Measurements from ENCODE around the gene CARD18. TPM values are rescaled to one million over a fixed set of nuclear protein-coding genes. Genes with fewer than 3 reads are reported as not detected.

The CARD18 gene
- total and polyA plus RNA-seq, 2 donors from 2014 or later = not detected

GRCh38 chr11:105155679-105156078 lies 16.1 kb upstream of the CARD18 start:
- Histone ChIP-seq H3K9ac (ENCODE audit: low read length in 3 of 3) (no peak overlapping the region), H3K36me3 (ENCODE audit: control insufficient read depth in 2 of 3, insufficient read depth in 3 of 3, low read length in 3 of 3) (no peaks in the 10 kb centered on the region), H3K27me3 (ENCODE audit: control insufficient read depth, insufficient read depth, low read length) (no peaks in the 10 kb centered on the region), H3K4me3 (ENCODE audit: low read length in 3 of 3) (no peak overlapping the region), H3K9me3 (ENCODE audit: control insufficient read depth in 2 of 3, insufficient read depth in 1 of 3, low read length in 3 of 3) (no peaks in the 10 kb centered on the region), H3K27ac (ENCODE audit: low read depth in 2 of 2, low read length in 2 of 2) (no peak overlapping the region), H3K4me1 (ENCODE audit: control insufficient read depth in 2 of 3, insufficient read depth in 2 of 3, low read depth in 1 of 3, low read length in 3 of 3) (no peaks in the 10 kb centered on the region)
- intact Hi-C loops (cut with DNase I) = no loop called here
- FAIRE-seq = no peak
- TF ChIP-seq CTCF (IDR thresholded peaks at IDR 0.05; ENCODE audit: borderline replicate concordance, extremely low read depth, insufficient read depth) = no peak
- DNase-seq = no peak

- no peaks in the 10 kb centered on the region for H3K9me3 ChIP-seq (ENCODE audit: control insufficient read depth in 2 of 3, insufficient read depth in 1 of 3, low read length in 3 of 3)
- FAIRE-seq = no peak
- no peaks in the 10 kb centered on the region for H3K36me3 ChIP-seq (ENCODE audit: control insufficient read depth in 2 of 3, insufficient read depth in 3 of 3, low read length in 3 of 3)
- intact Hi-C loops (cut with DNase I) = no loop called here
- H3K27me3 ChIP-seq (ENCODE audit: control insufficient read depth, insufficient read depth, low read length) = no peaks in the 10 kb centered on the region
- no peak overlapping the region for H3K4me3 ChIP-seq (ENCODE audit: low read length in 3 of 3)
- no peak for DNase-seq
- H3K27ac ChIP-seq (ENCODE audit: low read depth in 2 of 2, low read length in 2 of 2) = no peak overlapping the region
- no peak overlapping the region for H3K9ac ChIP-seq (ENCODE audit: low read length in 3 of 3)
- H3K4me1 ChIP-seq (ENCODE audit: control insufficient read depth in 2 of 3, insufficient read depth in 2 of 3, low read depth in 1 of 3, low read length in 3 of 3) = no peaks in the 10 kb centered on the region
- TF ChIP-seq CTCF (IDR thresholded peaks at IDR 0.05; ENCODE audit: borderline replicate concordance, extremely low read depth, insufficient read depth) = no peak
These were observed 13.8 kb upstream of the CARD18 start for GRCh38 chr11:105153392-105153791.

GRCh38 chr11:105152560-105152959 lies 13.0 kb upstream of the CARD18 start:
- intact Hi-C loops (cut with DNase I) = no loop called here
- FAIRE-seq = no peak
- no peak for TF ChIP-seq CTCF (IDR thresholded peaks at IDR 0.05; ENCODE audit: borderline replicate concordance, extremely low read depth, insufficient read depth)

GRCh38 chr11:105152021-105152512 lies 12.5 kb upstream of the CARD18 start:
- H3K9me3 ChIP-seq (ENCODE audit: control insufficient read depth in 2 of 3, insufficient read depth in 1 of 3, low read length in 3 of 3) = no peaks in the 10 kb centered on the region
- H3K27ac ChIP-seq (ENCODE audit: low read depth in 2 of 2, low read length in 2 of 2) = no peak overlapping the region
- DNase-seq (no peak), FAIRE-seq (no peak)
- no peaks in the 10 kb centered on the region for H3K36me3 ChIP-seq (ENCODE audit: control insufficient read depth in 2 of 3, insufficient read depth in 3 of 3, low read length in 3 of 3)
- intact Hi-C loops (cut with DNase I) = no loop called here
- no peak for TF ChIP-seq CTCF (IDR thresholded peaks at IDR 0.05; ENCODE audit: borderline replicate concordance, extremely low read depth, insufficient read depth)
- H3K4me1 ChIP-seq (ENCODE audit: control insufficient read depth in 2 of 3, insufficient read depth in 2 of 3, low read depth in 1 of 3, low read length in 3 of 3) = no peaks in the 10 kb centered on the region
- no peaks in the 10 kb centered on the region for H3K27me3 ChIP-seq (ENCODE audit: control insufficient read depth, insufficient read depth, low read length)
- H3K9ac ChIP-seq (ENCODE audit: low read length in 3 of 3) = no peak overlapping the region
- H3K4me3 ChIP-seq (ENCODE audit: low read length in 3 of 3) = no peak overlapping the region

More at GRCh38 chr11:105152560-105152959, 13.0 kb upstream of the CARD18 start:
- H3K9ac ChIP-seq (ENCODE audit: low read length in 3 of 3) = no peak overlapping the region
- H3K4me1 ChIP-seq (ENCODE audit: control insufficient read depth in 2 of 3, insufficient read depth in 2 of 3, low read depth in 1 of 3, low read length in 3 of 3) = no peaks in the 10 kb centered on the region
- H3K27ac ChIP-seq (ENCODE audit: low read depth in 2 of 2, low read length in 2 of 2) = no peak overlapping the region
- H3K27me3 ChIP-seq (ENCODE audit: control insufficient read depth, insufficient read depth, low read length) = no peaks in the 10 kb centered on the region
- no peak overlapping the region for H3K4me3 ChIP-seq (ENCODE audit: low read length in 3 of 3)
- H3K9me3 ChIP-seq (ENCODE audit: control insufficient read depth in 2 of 3, insufficient read depth in 1 of 3, low read length in 3 of 3) = no peaks in the 10 kb centered on the region
- DNase-seq = no peak
- H3K36me3 ChIP-seq (ENCODE audit: control insufficient read depth in 2 of 3, insufficient read depth in 3 of 3, low read length in 3 of 3) = no peaks in the 10 kb centered on the region

Data from kidney (tissue), 14 donors.